Measurements from ENCODE around the gene CNOT6. TPM values are rescaled to one million over a fixed set of nuclear protein-coding genes. Genes with fewer than 3 reads are reported as not detected.

Gene CNOT6
- total RNA-seq, 1 donor from 2014 or later, result 15.0 TPM

DNA sequence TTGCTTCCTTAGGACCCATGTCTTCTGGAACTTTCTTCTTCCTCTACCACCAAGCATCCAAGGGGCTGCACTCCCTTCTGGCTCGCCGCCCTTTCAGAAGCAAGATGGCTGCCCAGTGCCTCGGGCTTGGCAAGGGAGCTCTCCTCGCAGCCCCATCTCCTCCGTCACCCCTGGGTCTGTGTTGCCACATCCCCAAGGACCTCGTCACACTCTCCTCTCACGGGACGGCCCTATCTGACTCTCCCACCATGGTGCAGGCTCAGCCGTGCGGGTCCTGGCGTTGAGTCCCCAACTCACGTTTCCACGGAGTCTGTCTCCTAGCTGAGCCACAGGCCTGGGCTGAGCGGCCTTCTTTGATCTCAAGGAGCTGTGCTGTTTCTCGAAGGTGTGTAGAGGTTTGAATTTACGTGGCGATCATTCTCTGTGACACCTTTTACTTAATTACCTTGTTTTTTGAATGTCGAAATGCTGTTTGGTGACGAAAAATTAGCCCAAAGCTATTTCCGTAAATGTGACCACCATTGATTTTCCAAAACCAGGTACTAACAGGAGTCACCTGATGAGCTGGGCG lies 112.1 kb downstream of the CNOT6 start:
- intact Hi-C loops (cut with DNase I), result no loop called here
- ATAC-seq, result no peak
- peak; percentile 37 for DNase-seq (ENCODE audit: missing footprints)

DNA sequence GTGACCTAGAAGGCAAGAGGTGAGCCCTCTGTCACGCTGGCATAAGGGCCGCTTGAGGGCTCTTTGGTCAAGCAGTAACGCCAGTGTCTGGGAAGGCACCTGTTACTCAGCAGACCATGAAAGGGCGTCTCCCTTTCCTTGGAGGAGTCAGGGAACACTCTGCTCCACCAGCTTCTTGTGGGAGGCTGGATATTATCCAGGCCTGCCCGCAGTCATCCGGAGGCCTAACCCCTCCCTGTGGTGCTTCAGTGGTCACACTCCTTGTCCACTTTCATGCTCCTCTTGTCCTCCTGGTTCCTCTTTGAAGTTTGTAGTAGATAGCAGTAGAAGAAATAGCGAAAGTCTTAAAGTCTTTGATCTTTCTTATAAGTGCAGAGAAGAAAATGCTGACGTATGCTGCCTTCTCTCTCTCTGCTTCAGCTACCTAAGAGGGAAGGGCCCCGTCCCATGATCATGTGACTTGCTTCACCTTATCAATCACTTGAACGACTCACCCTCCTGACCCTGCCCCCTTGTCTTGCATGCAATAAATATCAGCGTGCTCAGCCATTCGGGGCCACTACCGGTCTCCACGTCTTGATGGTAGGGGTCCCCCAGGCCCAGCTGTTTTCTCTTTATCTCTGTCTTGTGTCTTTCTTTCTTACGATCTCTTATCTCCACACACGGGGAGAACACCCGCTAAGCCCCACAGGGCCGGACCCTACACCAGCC lies 113.8 kb downstream of the CNOT6 start:
- DNase-seq (ENCODE audit: missing footprints), result peak; percentile 39
- intact Hi-C loops (cut with DNase I), result no loop called here
- ATAC-seq, result no peak

DNA sequence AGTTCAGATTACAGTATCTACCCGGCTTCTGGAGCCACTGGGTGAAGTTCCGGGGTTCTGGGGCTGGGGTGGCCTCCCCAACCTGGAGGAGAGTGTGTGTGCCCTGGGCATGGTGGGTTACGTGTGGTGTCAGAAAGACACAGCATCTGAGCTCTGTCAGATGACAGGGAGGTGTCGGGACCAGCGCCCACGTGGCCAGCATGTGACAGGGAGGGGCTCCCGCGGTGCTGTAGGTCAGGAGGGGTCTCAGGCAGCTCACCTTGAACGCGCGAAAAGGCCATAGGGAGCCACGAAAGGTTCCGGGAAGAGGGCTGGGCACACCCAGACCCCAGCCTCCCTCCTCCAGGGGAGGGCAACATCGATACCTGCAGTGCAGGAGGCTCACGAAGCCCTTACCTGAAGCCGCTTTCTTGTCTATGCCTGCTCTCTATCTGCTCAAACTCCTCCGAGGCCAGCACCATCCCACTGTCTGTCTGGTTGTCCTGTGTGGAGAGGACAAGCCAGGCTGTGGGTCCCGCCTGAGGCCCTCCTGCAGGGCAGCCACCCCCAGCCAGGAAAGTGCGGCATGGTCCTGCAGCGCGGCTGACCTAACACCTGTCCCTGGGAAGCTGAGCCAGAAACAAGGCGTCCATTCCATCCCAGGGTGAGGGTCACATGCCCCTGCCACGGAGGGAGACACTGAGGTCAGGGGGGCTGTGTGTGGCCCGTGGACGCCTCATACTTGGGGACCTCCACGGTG lies 114.6 kb downstream of the CNOT6 start:
- DNase-seq (ENCODE audit: missing footprints) (peak; percentile 45), ATAC-seq (no peak)
- intact Hi-C loops (cut with DNase I), result no loop called here

DNA sequence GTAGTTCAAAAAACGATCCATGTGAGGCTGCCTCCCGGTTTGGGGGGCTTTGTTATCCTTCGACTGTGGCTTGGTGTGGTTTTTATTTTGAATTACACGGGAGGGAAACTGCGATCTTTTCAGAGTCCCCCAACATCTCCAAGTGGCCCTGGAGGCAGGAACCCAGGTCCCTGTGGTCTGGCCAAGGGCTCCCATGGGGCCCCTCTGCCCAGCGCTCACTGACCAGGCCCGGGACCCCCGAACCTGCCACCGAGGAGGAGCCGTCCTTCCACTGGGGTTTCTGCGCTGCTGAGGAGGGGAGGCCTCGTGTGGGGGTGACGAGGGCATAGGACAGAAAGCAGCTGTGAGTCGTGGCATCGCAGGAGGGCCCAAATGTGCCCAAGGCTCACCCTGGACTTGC lies 115.2 kb downstream of the CNOT6 start:
- no peak for ATAC-seq
- intact Hi-C loops (cut with DNase I), result no loop called here
- no peak for DNase-seq (ENCODE audit: missing footprints)

DNA sequence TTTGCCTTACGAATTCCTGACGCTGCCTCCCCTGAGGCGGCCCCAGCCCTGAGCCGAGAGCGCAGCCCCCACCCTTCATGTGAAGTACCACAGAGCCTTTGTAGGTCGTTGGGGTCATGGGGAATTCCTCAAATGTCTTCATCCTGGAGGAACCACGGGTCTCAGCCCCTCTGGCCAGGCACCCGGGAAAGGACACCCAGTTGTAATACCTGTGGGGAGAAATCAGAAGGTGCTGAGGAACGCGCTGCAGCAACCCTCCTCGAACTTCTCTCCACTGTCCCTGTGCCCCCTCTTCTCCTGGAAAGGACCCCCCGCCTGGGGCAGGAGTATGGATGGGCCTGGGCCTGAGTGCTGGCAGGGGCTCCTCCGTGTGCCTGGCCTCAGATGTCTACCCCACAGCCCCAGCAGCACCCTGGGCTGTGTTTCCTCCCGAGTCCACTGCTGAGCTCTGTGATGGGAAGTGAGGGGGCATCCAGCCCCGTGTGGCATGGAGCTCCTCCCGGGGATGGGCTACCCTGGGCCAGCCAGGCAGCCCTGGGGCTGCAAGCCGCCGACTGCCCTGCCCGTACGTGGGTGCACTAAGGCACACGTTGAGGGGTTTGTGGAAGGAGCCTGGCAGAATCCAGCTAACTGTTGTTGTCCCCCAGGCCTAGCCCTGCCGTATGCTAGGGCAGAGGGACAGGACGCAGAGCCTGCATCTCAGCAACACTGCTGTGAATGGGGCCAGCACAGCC lies 115.8 kb downstream of the CNOT6 start:
- ATAC-seq, result peak; percentile 21
- peak; percentile 46 for DNase-seq (ENCODE audit: missing footprints)
- intact Hi-C loops (cut with DNase I), result no loop called here

DNA sequence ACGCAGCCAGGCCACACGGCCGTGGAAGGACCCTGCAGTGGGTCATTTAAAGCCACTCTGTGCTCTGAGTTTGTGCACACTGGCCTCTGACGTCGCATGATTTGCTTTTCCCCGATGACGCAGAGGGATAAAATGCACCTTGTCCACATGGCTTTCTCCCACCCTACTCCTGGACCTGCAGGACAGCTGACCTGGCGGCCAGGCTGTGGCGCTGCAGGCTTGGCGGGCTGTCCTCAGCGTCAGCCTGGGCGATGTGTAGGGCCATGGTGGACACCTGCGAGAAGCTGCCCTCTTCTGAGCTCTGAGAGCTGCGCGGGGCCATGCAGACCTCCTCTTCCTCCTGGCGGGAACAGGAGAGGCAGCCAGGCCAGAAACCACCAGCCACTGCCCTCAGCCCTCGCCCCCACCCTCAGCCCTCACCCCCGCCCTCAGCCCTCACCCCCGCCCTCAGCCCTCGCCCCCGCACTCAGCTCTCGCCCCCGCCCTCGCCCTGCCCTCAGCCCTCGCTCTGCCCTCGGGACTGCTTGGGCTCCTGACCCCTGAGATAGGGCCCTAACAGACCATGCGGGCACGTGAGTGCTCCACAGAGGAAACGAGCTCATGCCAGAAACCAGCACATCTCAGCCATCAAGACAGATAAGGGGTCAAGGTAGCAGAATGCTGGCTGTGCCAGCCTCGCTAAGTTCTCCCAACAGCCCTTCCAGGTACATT lies 117.1 kb downstream of the CNOT6 start:
- ATAC-seq, result no peak

DNA sequence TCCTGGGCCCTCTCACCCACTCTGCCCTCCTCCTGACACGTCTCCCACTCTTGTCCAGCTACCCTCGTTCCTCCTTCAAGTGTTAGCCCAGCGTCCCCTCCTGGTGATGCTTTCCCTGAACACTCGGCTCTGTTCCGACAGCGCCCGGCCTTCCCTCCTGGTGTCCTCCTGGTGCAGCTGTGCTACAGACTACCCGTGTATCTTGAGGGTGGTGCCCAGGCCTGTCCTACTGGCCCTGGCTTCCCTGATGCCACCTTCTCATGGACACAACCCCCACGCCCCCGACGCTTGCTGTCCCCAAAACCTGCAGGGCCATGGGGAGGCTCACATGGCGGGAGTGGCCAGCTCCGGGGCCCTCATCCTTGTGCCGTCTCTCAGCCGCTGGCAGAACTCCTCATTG lies 118.5 kb downstream of the CNOT6 start:
- DNase-seq (ENCODE audit: missing footprints), result no peak
- no peak for ATAC-seq
- intact Hi-C loops (cut with DNase I), result no loop called here

More for the DNA sequence above, 117.1 kb downstream of the CNOT6 start:
- intact Hi-C loops (cut with DNase I), result no loop called here
- peak; percentile 60 for DNase-seq (ENCODE audit: missing footprints)

DNA sequence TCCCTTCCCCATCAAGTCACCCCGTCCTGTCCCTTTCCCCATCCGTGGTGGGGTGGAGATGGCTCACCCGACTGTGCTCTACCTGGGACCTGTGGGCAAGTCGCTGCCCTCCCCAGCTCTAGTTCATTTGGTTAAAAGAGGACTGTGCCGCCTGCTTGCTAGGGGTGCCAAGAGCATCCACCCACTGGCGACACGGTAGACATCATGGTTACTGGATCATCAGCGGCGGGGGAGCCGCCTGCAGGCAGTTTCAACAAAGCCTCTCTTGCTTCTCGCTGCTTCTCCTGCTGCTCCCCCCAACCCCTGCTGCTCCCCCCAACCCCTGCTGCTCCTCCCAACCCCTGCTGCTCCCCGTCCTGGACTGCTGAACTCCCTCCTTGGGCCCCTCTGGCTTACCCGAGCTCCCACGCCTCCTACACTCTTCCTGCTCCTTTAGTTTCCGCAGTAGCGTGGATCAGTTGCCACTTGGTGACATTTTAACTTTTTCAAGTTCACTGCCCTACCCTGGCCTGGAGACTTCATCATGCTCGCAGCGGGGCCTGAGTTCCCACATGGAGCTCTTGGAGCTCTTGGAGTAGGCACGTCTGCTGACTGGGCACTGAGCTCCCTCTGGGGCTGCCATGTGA lies 119.1 kb downstream of the CNOT6 start:
- intact Hi-C loops (cut with DNase I), result no loop called here
- DNase-seq (ENCODE audit: missing footprints), result no peak
- no peak for ATAC-seq

DNA sequence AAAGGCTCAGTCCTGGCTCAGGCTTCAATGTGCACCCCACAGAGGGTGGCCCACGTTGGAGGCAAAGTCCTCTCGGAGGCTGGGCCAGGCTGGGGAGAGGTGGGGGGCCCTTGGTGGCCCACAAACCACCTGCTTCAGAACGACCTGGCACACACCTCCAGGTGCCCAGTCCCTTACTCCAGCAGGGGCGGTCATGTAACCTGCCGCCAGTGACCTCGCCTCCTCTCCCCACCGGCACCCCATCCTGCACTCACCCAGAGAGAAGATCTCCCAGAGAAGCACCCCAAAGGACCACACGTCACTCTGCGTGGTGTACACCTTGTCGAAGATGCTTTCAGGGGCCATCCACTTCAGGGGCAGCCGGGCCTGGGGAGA lies 119.6 kb downstream of the CNOT6 start:
- no peak for DNase-seq (ENCODE audit: missing footprints)
- ATAC-seq, result no peak
- intact Hi-C loops (cut with DNase I), result no loop called here

DNA sequence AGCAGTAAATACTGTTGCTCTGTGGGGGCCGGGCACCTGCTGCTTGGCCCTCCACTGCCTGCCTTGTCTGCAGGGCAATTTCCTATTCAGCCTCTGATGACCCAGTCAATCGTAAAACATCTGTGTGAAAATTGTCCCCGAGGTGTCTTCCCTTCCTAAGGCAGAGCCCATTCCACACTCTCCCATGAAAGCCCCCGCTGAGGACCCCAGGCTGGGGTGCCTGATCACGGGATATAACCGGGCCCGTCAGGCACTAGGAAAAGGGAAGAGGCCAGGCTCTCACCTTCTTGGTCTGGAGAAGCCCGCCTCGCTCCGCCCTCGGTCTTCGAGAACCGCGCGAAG lies 124.3 kb downstream of the CNOT6 start:
- ATAC-seq, result no peak
- no peak for DNase-seq (ENCODE audit: missing footprints)
- intact Hi-C loops (cut with DNase I), result no loop called here

DNA sequence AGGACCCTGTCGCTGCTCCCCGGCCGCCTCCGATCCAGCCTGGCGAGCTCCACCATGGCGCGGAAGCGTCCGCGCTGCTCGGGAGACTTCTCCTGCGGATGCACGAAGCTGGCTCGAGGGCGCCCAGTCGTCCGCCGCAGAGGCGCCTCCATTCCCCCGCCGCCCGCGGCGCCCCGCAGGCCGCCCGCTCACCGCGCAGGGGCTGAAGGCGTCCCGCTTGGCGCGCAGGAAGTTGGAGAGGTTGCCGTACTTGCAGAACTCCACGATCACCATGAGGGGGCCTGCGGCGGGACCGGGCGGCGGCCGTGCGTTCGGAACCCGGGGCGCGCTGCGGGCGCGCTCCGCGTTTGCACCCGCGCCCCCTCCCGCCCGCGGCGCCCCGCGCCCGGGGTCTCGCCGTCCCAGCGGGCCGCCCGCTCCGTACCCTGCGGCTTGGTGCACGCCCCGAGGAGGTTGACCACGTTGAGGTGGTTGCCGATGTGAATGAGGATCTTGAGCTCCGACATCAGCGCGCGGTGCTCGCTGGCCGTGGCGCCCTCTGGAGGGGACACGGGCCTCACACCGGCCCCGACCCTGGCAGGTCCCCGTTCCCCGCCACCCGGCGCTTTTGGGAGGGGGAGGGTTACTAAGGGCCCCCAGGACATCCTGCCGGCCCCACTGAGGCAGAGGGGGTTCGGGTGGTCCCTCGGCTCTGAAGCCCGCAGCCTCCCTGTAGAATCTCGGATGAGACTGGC lies 124.8 kb downstream of the CNOT6 start:
- ATAC-seq, result no peak
- intact Hi-C loops (cut with DNase I), result no loop called here
- no peak for DNase-seq (ENCODE audit: missing footprints)

DNA sequence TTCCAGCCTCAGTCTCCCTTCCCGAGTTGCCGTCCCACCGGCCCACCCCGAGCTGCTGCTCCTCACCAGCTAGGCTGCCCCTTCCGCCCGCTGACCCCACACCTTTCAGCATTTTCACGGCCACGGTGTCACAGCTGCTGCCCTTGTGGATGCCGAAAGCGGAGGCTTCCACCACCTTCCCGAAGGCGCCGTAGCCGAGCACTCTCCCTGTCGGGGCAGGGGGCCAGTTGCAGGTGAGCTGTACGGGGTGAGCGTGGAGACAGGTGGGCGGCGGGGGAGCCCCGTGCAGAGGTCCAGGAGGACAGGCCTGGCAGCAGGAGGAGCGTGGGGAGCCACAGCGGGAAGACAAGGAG lies 125.4 kb downstream of the CNOT6 start:
- no peak for ATAC-seq
- DNase-seq (ENCODE audit: missing footprints), result no peak
- intact Hi-C loops (cut with DNase I), result no loop called here

DNA sequence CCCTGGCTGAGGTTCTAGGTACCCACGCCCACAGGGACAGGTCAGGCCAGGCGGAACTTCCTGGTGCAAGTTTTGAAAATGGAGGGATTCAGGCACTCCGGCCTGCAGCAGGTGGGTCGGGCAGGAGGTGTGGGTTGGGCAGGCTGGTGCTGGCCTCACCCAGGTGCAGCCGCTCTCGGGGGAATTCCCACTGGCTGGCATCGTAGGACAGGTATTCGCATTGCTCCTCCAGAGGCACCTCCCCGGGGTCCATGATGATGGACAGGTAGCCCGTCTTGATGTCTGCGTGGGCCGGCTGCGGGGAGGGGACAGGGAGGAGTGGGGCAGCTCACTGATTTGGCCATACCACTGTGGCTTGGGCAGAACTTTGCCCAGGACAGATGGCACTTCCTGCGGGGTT lies 125.8 kb downstream of the CNOT6 start:
- intact Hi-C loops (cut with DNase I), result no loop called here
- DNase-seq (ENCODE audit: missing footprints) (no peak), ATAC-seq (no peak)

DNA sequence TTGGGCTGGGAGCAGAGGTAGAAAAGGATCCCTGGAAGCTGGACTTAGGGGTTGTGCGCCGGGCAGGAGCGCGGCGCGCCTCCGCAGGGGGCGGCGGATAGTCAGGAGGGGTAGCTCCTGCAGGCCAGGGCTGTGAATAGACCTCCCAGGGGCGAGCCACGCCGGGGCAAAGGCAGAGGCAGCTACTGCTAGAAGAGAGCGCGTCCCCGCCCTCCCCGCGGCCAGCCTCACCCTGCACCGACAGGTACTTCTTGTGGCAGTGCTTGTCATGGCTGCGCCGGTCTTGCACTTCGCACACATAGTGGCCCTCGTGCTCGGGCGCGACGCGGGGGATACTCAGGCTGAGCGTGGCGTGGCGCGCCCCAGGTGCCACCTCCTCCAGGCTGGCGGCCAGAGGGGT lies 127.1 kb downstream of the CNOT6 start:
- ATAC-seq (no peak), DNase-seq (ENCODE audit: missing footprints) (peak; percentile 72)
- intact Hi-C loops (cut with DNase I), result no loop called here

DNA sequence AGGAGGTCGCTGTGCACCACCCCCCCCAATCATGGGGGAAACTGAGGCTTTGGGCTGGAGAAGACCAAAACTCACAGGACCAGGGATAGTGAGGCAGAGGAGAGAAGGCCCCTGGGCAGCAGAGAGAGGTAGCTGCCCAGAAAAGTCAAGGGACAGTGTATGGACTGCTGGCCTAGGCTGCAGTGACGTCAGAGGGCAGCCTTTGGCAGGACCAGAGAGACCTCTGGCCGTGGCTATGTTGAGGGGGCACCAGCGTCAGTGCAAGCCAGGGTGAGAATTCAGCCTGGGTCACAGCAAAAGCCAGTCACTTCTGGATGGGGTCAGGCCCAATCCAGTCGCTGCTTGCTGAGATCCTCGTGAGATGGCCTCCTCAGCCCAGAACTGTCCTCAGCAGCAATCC lies 128.7 kb downstream of the CNOT6 start:
- ATAC-seq, result no peak
- DNase-seq (ENCODE audit: missing footprints), result no peak
- intact Hi-C loops (cut with DNase I), result no loop called here

DNA sequence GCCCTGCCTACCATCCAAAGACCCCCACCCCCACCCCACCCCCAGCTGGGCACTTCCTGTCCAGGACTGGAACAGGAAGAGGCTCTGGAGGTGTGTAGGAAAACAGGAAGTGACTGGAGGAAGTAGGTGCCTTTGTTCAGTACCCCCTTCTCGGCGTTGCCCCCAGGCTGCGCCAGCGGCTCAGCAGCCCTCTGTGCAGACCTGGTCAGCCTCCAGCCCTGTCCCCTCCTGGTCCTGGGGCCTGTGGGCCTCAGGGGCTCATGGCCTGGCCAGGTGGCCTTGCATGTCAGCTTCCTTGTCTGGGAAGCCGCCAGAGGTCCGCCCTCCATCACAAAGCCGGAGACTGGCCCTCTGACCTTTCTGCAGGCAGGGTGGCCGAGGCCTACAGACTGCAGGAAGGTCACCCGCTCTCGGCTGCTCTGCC lies 129.2 kb downstream of the CNOT6 start:
- no peak for ATAC-seq
- DNase-seq (ENCODE audit: missing footprints), result no peak
- intact Hi-C loops (cut with DNase I), result no loop called here

DNA sequence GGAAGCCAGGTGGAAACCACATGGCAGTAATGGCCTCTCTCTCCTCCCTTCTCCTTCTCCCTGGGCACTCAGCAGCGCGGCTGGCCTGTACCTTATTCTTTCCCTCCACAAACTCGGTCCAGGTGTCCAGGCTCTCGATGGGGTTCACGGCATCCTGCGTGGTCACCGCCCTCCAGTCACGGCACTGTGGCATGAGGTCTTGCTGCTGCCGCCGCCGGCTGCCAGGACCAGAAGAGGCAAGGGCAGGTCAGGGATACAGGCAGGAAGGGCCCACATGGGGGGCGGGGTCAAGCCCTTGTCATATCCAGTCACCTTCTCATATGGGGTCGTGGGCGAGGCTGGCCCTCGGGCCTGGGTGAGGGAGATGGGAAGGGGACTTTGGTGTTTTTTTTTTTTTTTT lies 129.7 kb downstream of the CNOT6 start:
- no peak for DNase-seq (ENCODE audit: missing footprints)
- intact Hi-C loops (cut with DNase I), result no loop called here

DNA sequence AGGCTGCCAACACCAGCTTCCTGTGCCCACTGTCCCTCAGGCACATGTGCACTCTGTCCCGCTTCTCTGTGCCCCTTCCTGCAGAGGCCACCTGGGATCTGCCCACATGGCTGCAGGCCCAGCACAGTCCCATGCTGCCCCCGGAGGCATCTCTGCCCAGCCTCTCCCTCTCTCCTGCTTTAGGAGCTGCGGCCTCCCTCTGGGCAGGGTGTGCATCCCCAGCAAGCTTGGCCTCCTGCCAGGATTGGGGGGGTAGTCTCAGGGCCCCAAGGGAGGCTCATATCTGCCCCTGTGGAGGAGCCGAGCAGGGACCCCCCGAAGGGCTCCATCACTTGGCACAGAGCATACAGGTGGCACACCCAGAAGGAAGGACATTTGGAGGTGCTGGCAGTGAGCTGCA lies 130.4 kb downstream of the CNOT6 start:
- DNase-seq (ENCODE audit: missing footprints), result no peak
- ATAC-seq, result no peak
- intact Hi-C loops (cut with DNase I), result no loop called here

More for the DNA sequence above, 129.7 kb downstream of the CNOT6 start:
- no peak for ATAC-seq

Data from Right ventricle myocardium inferior (tissue), 1 donor.